Astrocyte (in vitro differentiated cells and primary cell): ENCODE results near the gene POLR3B. TPM values are rescaled to one million over a fixed set of nuclear protein-coding genes. Genes with fewer than 3 reads are reported as not detected.

ENCODE experiments used
- DNase-seq: peaks from one replicate; pipeline ENCODE4 v3.0.0-alpha.2; 2010; ENCODE audit warnings: low read depth
- FAIRE-seq: peaks from 2 replicates; lab custom pipeline; 2011; peaks lifted over from hg19 to GRCh38; lab: Jason Lieb, UNC
- H2AFZ ChIP-seq: 2 replicates; pipeline ENCODE4 v1.6.0; 2012; ENCODE audit warnings: low read depth, low read length, inconsistent platforms
- H3K27ac ChIP-seq: 2 replicates; pipeline ENCODE4 v1.5.1; 2011; ENCODE audit warnings: low read depth, low read length, inconsistent platforms
- H3K27me3 ChIP-seq: 2 replicates; pipeline ENCODE4 v1.6.0; 2011; ENCODE audit warnings: low read length, inconsistent platforms; ENCODE audit not compliant: insufficient read depth
- H3K36me3 ChIP-seq: 2 replicates; pipeline ENCODE4 v1.5.1; 2011; ENCODE audit warnings: low read length, inconsistent platforms; ENCODE audit not compliant: insufficient read depth
- H3K4me1 ChIP-seq: 2 replicates; pipeline ENCODE4 v1.5.1; 2011; ENCODE audit warnings: low read length, inconsistent platforms; ENCODE audit not compliant: insufficient read depth
- H3K4me2 ChIP-seq: 2 replicates; pipeline ENCODE4 v1.6.0; 2012; ENCODE audit warnings: low read length, inconsistent platforms
- H3K4me3 ChIP-seq: 2 replicates; pipeline ENCODE4 v1.5.1; 2011; ENCODE audit warnings: low read depth, mild to moderate bottlenecking, low read length, inconsistent platforms; ENCODE audit not compliant: insufficient read depth
- H3K79me2 ChIP-seq: 2 replicates; pipeline ENCODE4 v1.6.0; 2012; ENCODE audit warnings: mild to moderate bottlenecking, low read length, inconsistent platforms; ENCODE audit not compliant: insufficient read depth
- H3K9ac ChIP-seq: 2 replicates; pipeline ENCODE4 v1.6.0; 2012; ENCODE audit warnings: mild to moderate bottlenecking, low read length, inconsistent platforms
- H3K9me3 ChIP-seq: 2 replicates; pipeline ENCODE4 v1.5.1; 2012; ENCODE audit warnings: low read depth, mild to moderate bottlenecking, low read length, inconsistent platforms; ENCODE audit not compliant: insufficient read depth
- H4K20me1 ChIP-seq: 2 replicates; pipeline ENCODE4 v1.6.0; 2012; ENCODE audit warnings: low read length, inconsistent platforms; ENCODE audit not compliant: insufficient read depth
- H3K27ac Mint-ChIP-seq: one replicate; pipeline ENCODE4 v1.8.0; 2021; ENCODE audit warnings: mild to moderate bottlenecking, mixed read lengths; ENCODE audit not compliant: unreplicated experiment
- H3K27me3 Mint-ChIP-seq: one replicate; pipeline ENCODE4 v1.8.0; 2021; ENCODE audit warnings: low read depth, mixed read lengths; ENCODE audit not compliant: unreplicated experiment
- H3K36me3 Mint-ChIP-seq: one replicate; pipeline ENCODE4 v1.8.0; 2021; ENCODE audit warnings: low read depth, mixed read lengths; ENCODE audit not compliant: unreplicated experiment
- H3K4me1 Mint-ChIP-seq: one replicate; pipeline ENCODE4 v1.8.0; 2021; ENCODE audit warnings: low read depth, mixed read lengths; ENCODE audit not compliant: unreplicated experiment
- H3K4me3 Mint-ChIP-seq: one replicate; pipeline ENCODE4 v1.8.0; 2021; ENCODE audit warnings: mild to moderate bottlenecking, moderate library complexity, mixed read lengths; ENCODE audit not compliant: unreplicated experiment
- H3K9me3 Mint-ChIP-seq: one replicate; pipeline ENCODE4 v1.8.0; 2021; ENCODE audit warnings: mild to moderate bottlenecking, mixed read lengths; ENCODE audit not compliant: unreplicated experiment
- CTCF ChIP-seq: IDR thresholded peaks from 2 replicates; pipeline ENCODE4 v1.5.1; 2011; ENCODE audit warnings: low read depth, mild to moderate bottlenecking, inconsistent platforms, low read length, moderate library complexity; ENCODE audit not compliant: insufficient read depth
- EZH2 ChIP-seq: IDR thresholded peaks from 2 replicates; pipeline ENCODE4 v1.6.1; 2012; ENCODE audit warnings: mild to moderate bottlenecking, low read length, inconsistent platforms; ENCODE audit not compliant: insufficient read depth
- total RNA-seq: library from RNA; stranded (reverse); gene quantifications from 2 replicates; pipeline ENCODE4 v1.2.1, GENCODE V29; 2021

The POLR3B gene
- total RNA-seq, 1 donor from 2014 or later = 10.9 TPM

DNA sequence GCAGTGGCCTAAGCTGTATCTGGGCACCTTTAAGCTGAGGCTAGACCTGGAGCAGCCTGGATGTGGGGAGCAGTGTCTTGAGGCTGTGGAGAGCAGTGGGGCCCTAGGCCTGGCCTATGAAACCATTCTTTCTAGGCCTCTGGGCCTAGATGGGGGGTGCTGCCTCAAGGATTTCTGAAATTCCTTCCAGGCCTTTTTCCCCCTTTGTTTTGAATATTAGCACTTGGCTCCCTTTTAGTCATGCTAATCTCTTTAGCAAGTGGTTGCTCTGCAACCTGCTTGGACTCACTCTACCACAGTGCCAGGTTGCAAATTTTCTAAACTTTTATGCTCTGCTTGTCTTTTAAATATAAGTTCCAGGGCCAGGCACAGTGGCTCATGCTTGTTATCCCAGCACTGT lies 183.7 kb downstream of the POLR3B start:
- H3K27me3 Mint-ChIP-seq = no peaks in the 10 kb centered on the region
- H3K9me3 Mint-ChIP-seq = peaks cover 14% of the 10 kb centered on the region
- no peaks in the 10 kb centered on the region for H3K4me1 ChIP-seq
- no peaks in the 10 kb centered on the region for H3K36me3 ChIP-seq
- no peaks in the 10 kb centered on the region for H3K27me3 ChIP-seq
- H3K4me1 Mint-ChIP-seq = no peaks in the 10 kb centered on the region
- H3K4me3 Mint-ChIP-seq = no peak overlapping the region
- H4K20me1 ChIP-seq = no peaks in the 10 kb centered on the region
- no peaks in the 10 kb centered on the region for H3K36me3 Mint-ChIP-seq
- TF ChIP-seq EZH2 (no peak), CTCF (no peak)
- H3K27ac ChIP-seq = no peak overlapping the region
- H3K9ac ChIP-seq = no peak overlapping the region
- no peaks in the 10 kb centered on the region for H3K9me3 ChIP-seq
- H3K27ac Mint-ChIP-seq = no peak overlapping the region
- no peak overlapping the region for H2AFZ ChIP-seq
- no peak overlapping the region for H3K4me2 ChIP-seq
- H3K79me2 ChIP-seq = no peaks in the 10 kb centered on the region
- no peak for DNase-seq
- FAIRE-seq = no peak
- H3K4me3 ChIP-seq = no peak overlapping the region

DNA sequence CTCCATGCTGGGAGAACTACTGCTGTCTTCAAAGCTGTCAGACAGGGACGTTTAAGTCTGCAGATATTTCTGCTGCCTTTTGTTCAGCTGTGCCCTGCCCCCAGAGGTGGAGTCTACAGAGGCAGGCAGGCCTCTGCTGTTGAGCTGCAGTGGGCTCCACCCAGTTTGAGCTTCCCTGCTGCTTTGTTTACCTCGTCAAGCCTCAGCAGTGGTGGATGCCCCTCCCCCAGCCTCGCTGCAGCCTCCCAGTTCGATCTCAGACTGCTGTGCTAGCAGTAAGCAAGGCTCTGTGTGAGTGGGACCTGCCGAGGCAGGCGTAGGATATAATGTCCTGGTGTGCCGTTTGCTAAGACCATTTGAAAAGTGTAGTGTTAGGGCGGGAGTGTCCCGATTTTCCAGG lies 193.9 kb downstream of the POLR3B start:
- Mint-ChIP-seq H3K4me1 (no peaks in the 10 kb centered on the region), H3K27me3 (peaks cover 9% of the 10 kb centered on the region), H3K9me3 (peaks cover 19% of the 10 kb centered on the region), H3K36me3 (no peaks in the 10 kb centered on the region), H3K4me3 (no peak overlapping the region), H3K27ac (no peak overlapping the region)
- Histone ChIP-seq H3K79me2 (no peaks in the 10 kb centered on the region), H2AFZ (no peak overlapping the region), H3K9me3 (no peaks in the 10 kb centered on the region), H3K36me3 (no peaks in the 10 kb centered on the region), H4K20me1 (no peaks in the 10 kb centered on the region), H3K27ac (no peak overlapping the region), H3K4me3 (no peak overlapping the region), H3K4me1 (no peaks in the 10 kb centered on the region), H3K27me3 (no peaks in the 10 kb centered on the region), H3K9ac (no peak overlapping the region), H3K4me2 (no peak overlapping the region)
- DNase-seq (no peak), FAIRE-seq (no peak)
- TF ChIP-seq CTCF (no peak), EZH2 (no peak)

- no peaks in the 10 kb centered on the region for H3K4me1 ChIP-seq
- DNase-seq (no peak), FAIRE-seq (no peak)
Observed at GRCh38 chr12:106552228-106552627, 194.7 kb downstream of the POLR3B start.

More at GRCh38 chr12:106552228-106552627, 194.7 kb downstream of the POLR3B start:
- H3K9me3 Mint-ChIP-seq = peaks cover 19% of the 10 kb centered on the region
- no peaks in the 10 kb centered on the region for H3K4me1 Mint-ChIP-seq
- TF ChIP-seq CTCF = no peak
- TF ChIP-seq EZH2 = no peak
- Histone ChIP-seq H3K4me2 (no peak overlapping the region), H3K27ac (no peak overlapping the region), H3K9ac (no peak overlapping the region), H3K27me3 (no peaks in the 10 kb centered on the region), H3K4me3 (no peak overlapping the region), H3K36me3 (no peaks in the 10 kb centered on the region), H4K20me1 (no peaks in the 10 kb centered on the region), H2AFZ (no peak overlapping the region), H3K9me3 (no peaks in the 10 kb centered on the region), H3K79me2 (no peaks in the 10 kb centered on the region)
- H3K36me3 Mint-ChIP-seq = no peaks in the 10 kb centered on the region
- peaks cover 9% of the 10 kb centered on the region for H3K27me3 Mint-ChIP-seq
- no peak overlapping the region for H3K27ac Mint-ChIP-seq
- no peak overlapping the region for H3K4me3 Mint-ChIP-seq

Other genes starting within 250 kb of the POLR3B start
- 94.0 and 96.1 TPM in 2 replicates for gene NUAK1, start 218.8 kb upstream of the POLR3B start, total RNA-seq
- 324 and 392 TPM in 2 replicates for gene CKAP4, start 109.7 kb upstream of the POLR3B start, total RNA-seq
- 22.0 and 27.4 TPM in 2 replicates for gene TCP11L2, start 55.0 kb upstream of the POLR3B start, total RNA-seq
- gene RFX4, start 225.3 kb downstream of the POLR3B start, total RNA-seq = 0.07 TPM in 1 of 2 replicates, not detected in the other